ENCODE results near the gene TNFAIP8L2.

Gene TNFAIP8L2

GRCh38 chr1:151134396-151134795 is 22.1 kb upstream of the TNFAIP8L2 start:
- no peaks in the 10 kb centered on the region for H3K4me1 ChIP-seq (ENCODE audit: insufficient read depth, low read length)
- H3K36me3 ChIP-seq (ENCODE audit: insufficient read depth, low read length): no peaks in the 10 kb centered on the region
- H3K27ac ChIP-seq (ENCODE audit: low read length): no peak overlapping the region
- H3K79me2 ChIP-seq (ENCODE audit: insufficient read depth, low read length): no peaks in the 10 kb centered on the region
- H3K27me3 ChIP-seq (ENCODE audit: insufficient read depth, low read length, poor library complexity): no peaks in the 10 kb centered on the region
- no peak overlapping the region for H3K4me2 ChIP-seq (ENCODE audit: insufficient read depth, low read length)
- no peaks in the 10 kb centered on the region for H4K20me1 ChIP-seq (ENCODE audit: insufficient read depth, low read length)
- H3K9me3 ChIP-seq (ENCODE audit: insufficient read depth, low read length, severe bottlenecking): no peaks in the 10 kb centered on the region
- DNase-seq (no peak), ATAC-seq (ENCODE audit: insufficient read depth, low read depth) (no peak)
- H3K4me3 ChIP-seq (ENCODE audit: low read depth in 1 of 2, low read length in 2 of 2): no peak overlapping the region
- TF ChIP-seq EZH2 (IDR thresholded peaks at IDR 0.05; ENCODE audit: borderline replicate concordance, low read depth, low read length, severe bottlenecking) (no peak), CTCF (IDR thresholded peaks at IDR 0.05; ENCODE audit: borderline replicate concordance, extremely low read depth, low read length, poor library complexity, severe bottlenecking) (no peak)
- no peak overlapping the region for H2AFZ ChIP-seq (ENCODE audit: low read depth, low read length)
- no peak overlapping the region for H3K9ac ChIP-seq (ENCODE audit: low read depth, low read length)

GRCh38 chr1:151134991-151135390 is 21.5 kb upstream of the TNFAIP8L2 start:
- Histone ChIP-seq H3K27ac (ENCODE audit: low read length) (no peak overlapping the region), H4K20me1 (ENCODE audit: insufficient read depth, low read length) (no peaks in the 10 kb centered on the region), H3K9me3 (ENCODE audit: insufficient read depth, low read length, severe bottlenecking) (no peaks in the 10 kb centered on the region), H3K4me3 (ENCODE audit: low read depth in 1 of 2, low read length in 2 of 2) (no peak overlapping the region), H3K79me2 (ENCODE audit: insufficient read depth, low read length) (no peaks in the 10 kb centered on the region), H3K4me1 (ENCODE audit: insufficient read depth, low read length) (no peaks in the 10 kb centered on the region), H3K4me2 (ENCODE audit: insufficient read depth, low read length) (no peak overlapping the region), H3K27me3 (ENCODE audit: insufficient read depth, low read length, poor library complexity) (no peaks in the 10 kb centered on the region), H3K9ac (ENCODE audit: low read depth, low read length) (no peak overlapping the region), H2AFZ (ENCODE audit: low read depth, low read length) (no peak overlapping the region), H3K36me3 (ENCODE audit: insufficient read depth, low read length) (no peaks in the 10 kb centered on the region)
- ATAC-seq (ENCODE audit: insufficient read depth, low read depth) (no peak), DNase-seq (no peak)
- no peak for TF ChIP-seq CTCF (IDR thresholded peaks at IDR 0.05; ENCODE audit: borderline replicate concordance, extremely low read depth, low read length, poor library complexity, severe bottlenecking)
- TF ChIP-seq EZH2 (IDR thresholded peaks at IDR 0.05; ENCODE audit: borderline replicate concordance, low read depth, low read length, severe bottlenecking): no peak

- H3K4me2 ChIP-seq (ENCODE audit: insufficient read depth, low read length): no peak overlapping the region
These were observed 20.7 kb upstream of the TNFAIP8L2 start for GRCh38 chr1:151135433-151136385.

More at GRCh38 chr1:151135433-151136385, 20.7 kb upstream of the TNFAIP8L2 start:
- Histone ChIP-seq H3K4me1 (ENCODE audit: insufficient read depth, low read length) (no peaks in the 10 kb centered on the region), H3K9me3 (ENCODE audit: insufficient read depth, low read length, severe bottlenecking) (no peaks in the 10 kb centered on the region), H3K27ac (ENCODE audit: low read length) (no peak overlapping the region), H3K36me3 (ENCODE audit: insufficient read depth, low read length) (no peaks in the 10 kb centered on the region), H3K79me2 (ENCODE audit: insufficient read depth, low read length) (no peaks in the 10 kb centered on the region), H3K4me3 (ENCODE audit: low read depth in 1 of 2, low read length in 2 of 2) (no peak overlapping the region), H3K27me3 (ENCODE audit: insufficient read depth, low read length, poor library complexity) (no peaks in the 10 kb centered on the region), H4K20me1 (ENCODE audit: insufficient read depth, low read length) (no peaks in the 10 kb centered on the region), H2AFZ (ENCODE audit: low read depth, low read length) (no peak overlapping the region), H3K9ac (ENCODE audit: low read depth, low read length) (no peak overlapping the region)
- TF ChIP-seq EZH2 (IDR thresholded peaks at IDR 0.05; ENCODE audit: borderline replicate concordance, low read depth, low read length, severe bottlenecking) (no peak), CTCF (IDR thresholded peaks at IDR 0.05; ENCODE audit: borderline replicate concordance, extremely low read depth, low read length, poor library complexity, severe bottlenecking) (no peak)
- ATAC-seq (ENCODE audit: insufficient read depth, low read depth): no peak
- no peak for DNase-seq

Measured in DND-41 (cell line).